Measurements from ENCODE around the gene PARP11. TPM values are rescaled to one million over a fixed set of nuclear protein-coding genes. Genes with fewer than 3 reads are reported as not detected.
"Not testable (repeated sequence)": the region's sequence is repeated elsewhere in the genome, so short reads cannot be mapped to it uniquely, and the experiment has no call there.

PARP11 gene
- total RNA-seq, 1 donor from 2014 or later, result 5.5 TPM

DNA sequence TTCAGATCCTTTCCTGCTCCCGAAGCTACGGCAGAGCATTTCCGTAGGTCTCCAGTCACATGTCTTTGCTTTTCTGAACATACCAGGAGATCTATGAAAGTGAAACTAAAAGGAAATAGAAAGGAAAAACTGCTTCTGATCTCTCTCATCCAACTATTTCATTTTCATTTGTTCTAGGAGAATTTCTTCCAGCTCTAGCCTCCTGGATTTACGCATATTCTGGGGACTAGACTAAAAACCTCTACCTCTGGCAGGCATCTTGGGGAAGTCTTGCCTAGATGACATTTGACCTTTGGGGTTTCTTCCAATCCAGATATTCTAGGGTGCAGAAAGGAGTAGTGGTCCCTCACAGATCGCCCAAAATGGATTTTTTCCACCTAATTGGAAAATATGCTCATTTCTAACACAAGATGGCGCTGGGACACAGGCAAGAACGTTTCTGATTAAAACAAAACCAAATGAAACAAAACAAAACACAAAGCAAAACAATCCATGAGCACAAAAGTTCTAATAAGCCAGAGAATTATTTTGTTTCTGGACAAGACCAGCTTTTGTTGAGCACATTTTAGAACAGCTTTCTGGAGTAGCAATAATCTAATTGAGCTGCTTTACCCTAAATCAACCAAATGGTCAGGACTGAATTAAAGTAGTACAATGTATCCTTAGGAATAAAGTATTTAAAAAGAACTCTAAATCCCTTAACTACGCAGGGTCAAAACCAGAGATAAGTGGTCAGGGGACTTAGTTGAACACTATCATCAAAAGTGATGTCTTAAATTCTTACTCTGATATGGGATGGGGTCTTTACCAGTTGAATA lies 12.3 kb upstream of the PARP11 start:
- no peak for DNase-seq (ENCODE audit: missing footprints)
- intact Hi-C loops (cut with DNase I), result loop anchor here (1.0 to 2.0 kb wide), 2 partner anchors 151 to 392 kb away; no protein-coding TSS in a partner anchor
- ATAC-seq, result peak; percentile 39

GRCh38 chr12:3884671-3885070 lies 11.5 kb upstream of the PARP11 start:
- intact Hi-C loops (cut with DNase I), result loop anchor here (1.0 kb wide), 1 partner anchor 393 kb away; no protein-coding TSS in a partner anchor
- no peak for DNase-seq (ENCODE audit: missing footprints)
- no peak for ATAC-seq

DNA sequence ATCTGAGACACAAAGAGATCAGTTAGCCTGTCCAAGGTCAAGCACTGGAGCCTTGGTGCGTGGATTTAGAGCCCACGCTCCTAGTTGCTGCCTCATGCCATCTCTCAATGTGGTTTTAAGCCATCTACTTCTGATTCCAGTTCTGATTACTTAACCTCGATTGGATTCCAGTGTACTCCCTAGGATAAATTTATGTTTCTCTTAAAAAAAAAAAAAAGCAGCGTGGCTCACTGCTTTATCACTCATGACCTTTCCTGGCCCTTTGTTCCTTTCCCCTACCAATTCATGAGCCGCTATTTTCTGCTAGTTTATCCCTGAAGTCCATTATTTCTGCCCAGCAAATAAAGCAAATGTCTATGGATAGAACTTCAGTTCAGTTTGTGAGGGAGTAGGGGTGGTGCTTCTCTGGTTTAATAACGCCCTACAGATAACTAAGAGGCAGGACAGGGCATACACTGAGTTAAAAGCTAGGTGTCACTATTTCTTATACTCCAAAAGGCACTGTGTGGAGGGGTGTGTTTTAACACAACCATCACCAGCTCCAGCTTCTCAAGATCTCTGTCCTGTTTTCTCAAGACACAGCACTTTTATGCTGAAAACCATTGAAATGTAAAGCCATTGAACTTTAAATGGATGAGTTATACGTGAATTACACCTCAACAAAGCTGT lies 9.8 kb upstream of the PARP11 start:
- ATAC-seq (no peak), DNase-seq (ENCODE audit: missing footprints) (no peak)
- intact Hi-C loops (cut with DNase I), result no loop called here

DNA sequence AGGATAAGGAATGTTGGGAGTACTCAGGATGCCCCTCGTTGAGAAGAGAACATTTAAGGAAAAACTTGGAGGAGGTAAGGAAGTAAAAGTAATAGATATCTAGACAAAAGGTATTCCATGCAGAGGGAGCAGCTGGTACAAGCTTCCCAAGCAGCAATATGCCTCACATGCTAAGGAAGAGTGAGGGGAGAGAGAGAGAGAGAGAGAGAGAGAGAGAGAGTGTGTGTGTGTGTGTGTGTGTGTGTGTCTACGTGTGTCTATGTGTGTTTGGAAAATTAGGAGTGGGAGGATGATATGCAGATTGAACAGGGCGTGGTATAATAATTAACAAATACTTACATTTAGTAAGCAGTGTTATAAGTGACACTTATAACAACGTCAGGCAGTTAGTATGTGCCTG lies 9.2 kb upstream of the PARP11 start:
- intact Hi-C loops (cut with DNase I), result no loop called here
- ATAC-seq, result no peak
- no peak for DNase-seq (ENCODE audit: missing footprints)

- no peak for ATAC-seq
- intact Hi-C loops (cut with DNase I), result no loop called here
- no peak for DNase-seq (ENCODE audit: missing footprints)
Measured at GRCh38 chr12:3881281-3881950, 8.2 kb upstream of the PARP11 start.

- no peak for ATAC-seq
- intact Hi-C loops (cut with DNase I), result loop anchor here (10.0 kb wide), 1 partner anchor 655 kb away; the partner anchor contains the start of gene RAD51AP1
- no peak for DNase-seq (ENCODE audit: missing footprints)
Measured at GRCh38 chr12:3879846-3880245, 6.6 kb upstream of the PARP11 start.

DNA sequence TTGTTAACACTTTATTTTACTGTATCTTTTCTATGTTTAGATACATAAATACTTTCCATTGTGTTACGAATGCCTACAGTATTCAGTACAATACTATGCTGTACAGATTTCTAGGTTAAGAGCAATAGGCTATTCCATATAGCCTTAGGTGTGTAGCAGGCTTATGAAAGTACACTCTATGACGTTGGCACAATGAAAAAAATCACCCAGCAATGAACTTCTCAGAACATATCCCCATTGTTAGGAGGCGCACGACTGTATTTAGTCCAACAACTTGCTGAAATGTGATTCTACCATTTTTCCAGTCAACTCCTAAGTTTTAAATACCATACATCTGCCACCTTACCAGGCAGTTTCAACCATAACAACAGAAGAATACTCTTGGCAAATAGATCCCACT lies 1.8 kb downstream of the PARP11 start:
- intact Hi-C loops (cut with DNase I), result loop anchor here (10.0 kb wide), 1 partner anchor 663 kb away; the partner anchor contains the start of gene RAD51AP1
- no peak for DNase-seq (ENCODE audit: missing footprints)
- no peak for ATAC-seq

- intact Hi-C loops (cut with DNase I), result loop anchor here (10.0 kb wide), 1 partner anchor 665 kb away; the partner anchor contains the start of gene RAD51AP1
- no peak for ATAC-seq
- no peak for DNase-seq (ENCODE audit: missing footprints)
Measured at GRCh38 chr12:3869865-3870264, 3.3 kb downstream of the PARP11 start.

DNA sequence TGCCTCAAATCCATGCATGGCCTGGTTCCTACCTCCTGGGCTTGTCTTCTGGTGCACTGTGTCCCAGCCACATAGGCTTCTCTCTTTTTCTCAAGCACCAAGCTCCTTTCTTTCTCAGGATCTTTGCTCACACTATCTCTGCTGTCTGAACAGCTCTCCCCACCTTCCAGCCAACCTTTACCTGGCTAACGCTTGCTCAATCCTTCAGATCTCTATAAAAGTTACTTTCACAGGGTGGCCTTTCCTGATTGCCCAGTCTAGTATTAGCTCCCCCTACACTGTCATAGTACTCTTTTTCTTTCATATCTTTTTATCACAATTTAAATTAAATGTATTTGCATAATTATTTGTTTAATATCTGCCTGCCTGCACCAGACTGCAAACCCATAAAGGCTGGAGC lies 3.8 kb downstream of the PARP11 start:
- no peak for ATAC-seq
- intact Hi-C loops (cut with DNase I), result no loop called here
- DNase-seq (ENCODE audit: missing footprints), result no peak

DNA sequence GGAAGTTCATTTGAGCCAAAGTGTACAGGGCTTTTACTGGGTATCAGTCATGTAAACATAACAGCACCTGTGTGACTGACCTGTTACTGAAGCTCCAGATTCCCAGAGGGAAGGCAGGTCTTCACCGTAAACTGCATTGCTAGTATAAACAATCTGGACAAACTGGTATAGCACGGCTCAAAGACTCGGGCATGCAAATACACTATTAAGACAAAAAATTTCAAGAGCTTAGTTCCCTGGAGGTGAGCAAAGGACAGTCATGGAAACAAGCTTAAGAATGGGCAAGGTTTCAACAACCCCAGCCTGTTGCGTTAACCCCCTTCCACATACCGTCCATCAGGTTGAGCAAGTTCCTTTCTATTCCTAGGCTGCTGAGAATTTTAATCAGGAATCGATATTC lies 9.4 kb downstream of the PARP11 start:
- DNase-seq (ENCODE audit: missing footprints), result no peak
- ATAC-seq, result no peak
- intact Hi-C loops (cut with DNase I), result no loop called here

DNA sequence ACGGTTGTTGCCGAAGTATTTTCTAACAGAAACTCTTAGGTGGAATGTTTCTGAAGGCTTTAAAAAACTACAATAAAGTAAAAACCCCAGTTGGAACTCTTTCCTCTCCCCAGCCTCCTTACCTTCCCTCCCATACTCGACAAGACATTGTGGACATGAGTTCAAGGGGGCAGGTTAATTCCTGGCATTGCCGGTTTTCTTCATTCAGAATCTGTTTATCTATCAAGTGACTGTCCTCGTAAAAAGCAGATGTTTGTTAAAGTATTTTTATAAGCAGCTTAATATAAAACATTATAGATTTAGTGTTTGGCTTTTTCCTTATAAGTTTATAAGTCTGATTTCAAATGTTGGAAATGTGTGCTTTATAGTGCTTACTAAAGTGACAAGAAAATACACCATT lies 30.7 kb downstream of the PARP11 start:
- no peak for ATAC-seq
- DNase-seq (ENCODE audit: missing footprints), result no peak
- intact Hi-C loops (cut with DNase I), result no loop called here

DNA sequence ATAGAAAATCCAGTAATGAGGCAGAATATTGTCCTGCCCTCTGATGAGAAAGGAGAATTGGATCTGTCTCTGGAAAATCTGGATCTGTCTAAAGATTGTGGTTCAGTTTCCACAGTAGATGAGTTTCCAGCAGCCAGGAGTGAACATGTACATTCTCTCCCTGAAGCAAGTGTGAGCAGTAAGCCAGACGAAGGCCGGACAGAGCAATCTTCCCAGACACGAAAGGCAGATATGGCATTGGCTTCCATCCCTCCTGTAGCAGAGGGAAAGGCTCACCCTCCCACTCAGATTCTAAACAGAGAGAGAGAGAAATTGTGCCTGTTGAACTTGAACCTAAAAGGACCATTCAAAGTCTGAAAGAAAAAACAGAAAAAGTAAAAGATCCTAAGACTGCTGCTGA lies 31.4 kb downstream of the PARP11 start:
- DNase-seq (ENCODE audit: missing footprints), result no peak
- intact Hi-C loops (cut with DNase I), result no loop called here
- ATAC-seq, result no peak

DNA sequence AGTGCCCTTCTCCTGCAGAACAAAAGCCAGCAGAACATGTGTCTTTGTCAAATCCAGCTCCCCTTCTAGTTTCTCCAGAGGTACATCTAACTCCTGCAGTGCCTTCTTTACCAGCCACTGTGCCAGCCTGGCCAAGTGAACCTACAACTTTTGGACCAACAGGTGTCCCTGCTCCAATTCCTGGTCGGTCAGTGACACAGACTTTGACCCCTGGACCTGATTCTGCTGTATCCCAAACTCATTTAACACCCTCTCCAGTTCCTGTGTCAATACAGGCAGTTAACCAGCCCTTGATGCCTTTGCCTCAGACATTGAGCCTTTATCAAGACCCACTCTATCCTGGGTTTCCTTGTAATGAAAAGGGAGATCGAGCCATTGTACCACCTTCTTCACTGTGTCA lies 32.4 kb downstream of the PARP11 start:
- intact Hi-C loops (cut with DNase I); DNase-seq (ENCODE audit: missing footprints); ATAC-seq: not testable (repeated sequence)

GRCh38 chr12:3839745-3840144 lies 33.5 kb downstream of the PARP11 start:
- DNase-seq (ENCODE audit: missing footprints); ATAC-seq; intact Hi-C loops (cut with DNase I): not testable (repeated sequence)

- DNase-seq (ENCODE audit: missing footprints) (peak; percentile 64), ATAC-seq (peak; percentile 10)
- intact Hi-C loops (cut with DNase I), result not testable (repeated sequence)
Measured at GRCh38 chr12:3838701-3839548, 34.3 kb downstream of the PARP11 start.

GRCh38 chr12:3838076-3838475 lies 35.1 kb downstream of the PARP11 start:
- ATAC-seq, result no peak
- DNase-seq (ENCODE audit: missing footprints), result no peak
- intact Hi-C loops (cut with DNase I), result no loop called here

- DNase-seq (ENCODE audit: missing footprints) (no peak), ATAC-seq (no peak)
- intact Hi-C loops (cut with DNase I), result no loop called here
Measured at GRCh38 chr12:3837049-3837448, 36.1 kb downstream of the PARP11 start.

- intact Hi-C loops (cut with DNase I), result no loop called here
- no peak for DNase-seq (ENCODE audit: missing footprints)
- no peak for ATAC-seq
Measured at GRCh38 chr12:3836641-3837040, 36.6 kb downstream of the PARP11 start.

- intact Hi-C loops (cut with DNase I), result no loop called here
- ATAC-seq, result no peak
- no peak for DNase-seq (ENCODE audit: missing footprints)
Measured at GRCh38 chr12:3835914-3836313, 37.3 kb downstream of the PARP11 start.
